Endothelial cell of umbilical vein (primary cell): ENCODE data around the gene IL10.

Experiments used
- CTCF ChIP-seq, 2 donors: IDR thresholded peaks; 1 replicate in 1 of 2; 2 replicates in 1 of 2; pipeline ENCODE4 v1.5.1; 2011; ENCODE audit warnings: low read length in 2 of 2, mild to moderate bottlenecking in 2 of 2, moderate library complexity in 2 of 2, control low read depth in 1 of 2, inconsistent platforms in 1 of 2, low read depth in 1 of 2; ENCODE audit not compliant: insufficient read depth in 1 of 2; ENCODE audit errors: extremely low read depth in 1 of 2
- EZH2 ChIP-seq: IDR thresholded peaks from 2 replicates; pipeline ENCODE4 v1.6.1; 2012; ENCODE audit warnings: borderline replicate concordance, low read depth, mild to moderate bottlenecking, moderate library complexity, low read length, inconsistent platforms; ENCODE audit not compliant: severe bottlenecking
- FOS ChIP-seq: IDR thresholded peaks from 2 replicates; pipeline ENCODE4 v1.6.1; 2011; ENCODE audit warnings: mild to moderate bottlenecking, low read length, moderate library complexity, borderline replicate concordance; ENCODE audit not compliant: insufficient read depth
- MYC ChIP-seq: IDR thresholded peaks from one replicate; pipeline ENCODE4 v1.6.1; 2011; ENCODE audit warnings: mild to moderate bottlenecking, low read depth, low read length
- POLR2A ChIP-seq: IDR thresholded peaks from 2 replicates; pipeline ENCODE4 v1.6.1; 2012; ENCODE audit warnings: low read depth, mild to moderate bottlenecking, control low read depth, low read length
- POLR2AphosphoS5 ChIP-seq: IDR thresholded peaks from 2 replicates; pipeline ENCODE4 v1.6.1; 2012; ENCODE audit warnings: low read depth, mild to moderate bottlenecking, control low read depth, low read length, moderate library complexity; ENCODE audit not compliant: insufficient read depth
- TF ChIP-seq, protein P1 (sequence below): IDR thresholded peaks from 2 replicates; pipeline ENCODE4 v1.6.1; 2011; ENCODE audit not compliant: insufficient read depth, insufficient read length

DNA sequence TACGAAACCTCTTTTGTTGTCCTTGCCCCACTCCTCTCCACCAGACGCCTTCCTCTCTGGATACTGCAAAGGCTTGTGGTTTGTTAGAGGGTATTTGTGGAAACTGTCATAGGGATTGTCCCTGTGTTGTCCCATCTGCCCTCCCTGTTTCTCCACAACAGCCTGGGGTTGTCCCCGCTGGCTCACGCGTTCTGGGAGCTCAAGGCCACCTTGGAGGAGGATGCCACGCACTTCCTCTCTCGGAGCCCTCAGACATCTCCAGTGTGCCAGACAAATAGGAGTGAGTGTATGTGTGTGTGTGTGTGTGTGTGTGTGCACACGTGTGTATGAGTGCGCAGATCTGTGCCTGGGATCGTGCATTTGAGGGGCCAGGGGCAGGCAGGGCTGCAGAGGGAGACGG lies 39.3 kb downstream of the IL10 start:
- TF ChIP-seq EZH2 (no peak), CTCF (IDR thresholded peaks at IDR 0.05; ENCODE audit: extremely low read depth in 1 of 2, insufficient read depth in 1 of 2, low read depth in 1 of 2, low read length in 2 of 2) (no peak), POLR2A (no peak), POLR2AphosphoS5 (no peak), FOS (no peak), MYC (no peak)
- TF ChIP-seq, protein P1, sequence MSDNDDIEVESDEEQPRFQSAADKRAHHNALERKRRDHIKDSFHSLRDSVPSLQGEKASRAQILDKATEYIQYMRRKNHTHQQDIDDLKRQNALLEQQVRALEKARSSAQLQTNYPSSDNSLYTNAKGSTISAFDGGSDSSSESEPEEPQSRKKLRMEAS = no peak
